Ramos (cell line): ENCODE data around the gene CDK17.

ENCODE experiments used
- in situ Hi-C: fragments of 300-500 bp; cut with MboI; formaldehyde crosslinking; loops from one replicate; pipeline ENCODE4 v1.14.3; 2022; ENCODE audit warnings: low sequenced_read_pairs; ENCODE audit not compliant: unreplicated experiment

The CDK17 gene

DNA sequence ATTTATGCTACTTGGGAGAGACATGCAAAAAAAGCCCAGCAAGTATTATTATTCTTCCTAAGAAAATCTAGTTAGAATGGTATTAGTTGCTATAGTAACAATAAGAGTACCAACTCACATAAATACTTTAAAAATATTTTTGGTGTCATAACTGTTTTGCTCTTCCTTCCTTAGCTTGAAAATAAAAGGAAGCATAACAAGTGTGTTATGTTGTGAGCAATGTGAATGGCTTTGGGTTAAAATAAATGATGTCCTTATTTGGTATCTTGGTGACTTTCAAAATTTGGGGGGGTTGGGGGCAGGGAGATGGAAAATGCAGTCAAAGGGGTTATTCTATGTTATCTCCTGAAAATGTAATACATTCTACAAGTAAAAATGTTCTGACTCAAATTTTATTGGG lies 115.1 kb downstream of the CDK17 start:
- in situ Hi-C loops, result no loop called here

DNA sequence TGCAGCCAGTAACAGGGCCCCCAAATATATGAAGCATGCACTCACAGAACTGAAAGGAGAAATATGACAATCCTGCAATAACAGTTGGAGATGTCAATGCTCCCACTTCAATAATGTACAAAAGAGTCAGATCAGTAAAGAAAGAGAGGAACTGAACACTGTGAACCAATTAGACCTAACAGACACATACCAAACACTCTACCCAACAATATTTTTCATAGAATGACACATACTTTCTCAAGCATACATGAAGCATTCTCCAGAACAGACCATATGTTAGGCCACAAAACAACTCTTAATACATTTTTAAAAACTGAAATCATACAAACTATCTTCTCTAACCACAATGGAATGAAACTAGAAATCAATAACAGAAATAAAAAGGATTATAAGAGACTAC lies 125.9 kb downstream of the CDK17 start:
- in situ Hi-C loops, result no loop called here

DNA sequence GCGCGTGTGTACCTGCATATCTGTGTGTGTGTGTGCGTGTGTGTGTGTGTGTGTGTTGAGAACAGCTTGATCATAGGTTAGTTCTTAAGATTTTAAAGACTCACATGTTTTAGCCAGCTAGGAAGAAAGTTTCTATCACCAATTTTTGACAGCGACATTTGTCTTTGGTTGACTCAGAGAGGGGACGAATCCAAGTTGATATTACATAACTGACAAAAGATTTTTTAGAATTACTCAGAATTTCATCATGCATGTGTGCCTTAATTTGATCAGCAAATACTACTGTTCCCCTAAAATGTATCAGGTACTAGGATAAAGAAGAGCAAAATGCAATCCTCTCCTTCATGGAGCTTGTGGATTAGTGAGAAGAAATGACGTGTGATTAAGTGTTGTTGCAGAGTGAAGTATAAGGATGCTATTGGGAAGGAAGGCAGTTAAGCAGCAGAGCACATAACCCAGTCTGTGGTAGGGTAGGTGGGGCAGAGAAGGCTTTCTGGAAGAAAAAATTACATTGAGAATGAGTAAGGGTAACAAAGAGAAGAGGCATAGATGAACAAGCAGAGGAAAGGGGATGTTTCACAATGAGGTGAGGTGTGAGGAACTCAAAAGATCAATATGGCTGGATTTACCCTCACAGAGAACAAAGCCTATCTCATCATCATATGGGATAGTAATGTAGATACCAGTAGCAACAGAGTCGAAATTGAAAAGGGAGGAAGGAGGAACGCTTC lies 128.6 kb downstream of the CDK17 start:
- in situ Hi-C loops, result no loop called here

DNA sequence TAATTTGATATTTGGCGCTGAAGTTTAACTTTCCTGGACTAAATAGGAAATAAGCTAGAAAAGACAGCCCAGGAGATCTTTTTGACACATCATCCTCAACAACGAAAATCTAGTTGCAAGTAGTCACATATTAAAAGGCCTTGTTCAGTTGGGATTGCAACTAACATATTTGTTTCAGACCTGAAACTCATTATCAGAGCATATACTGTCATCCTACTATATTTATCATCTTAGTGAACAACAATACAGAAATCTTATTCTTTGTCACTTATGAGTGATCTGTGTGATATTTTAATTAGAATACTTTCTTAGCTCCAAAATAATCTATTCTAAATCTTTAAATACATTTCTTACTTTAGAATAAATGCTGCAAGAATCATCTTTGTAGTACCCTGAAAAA lies 134.0 kb downstream of the CDK17 start:
- in situ Hi-C loops, result no loop called here

DNA sequence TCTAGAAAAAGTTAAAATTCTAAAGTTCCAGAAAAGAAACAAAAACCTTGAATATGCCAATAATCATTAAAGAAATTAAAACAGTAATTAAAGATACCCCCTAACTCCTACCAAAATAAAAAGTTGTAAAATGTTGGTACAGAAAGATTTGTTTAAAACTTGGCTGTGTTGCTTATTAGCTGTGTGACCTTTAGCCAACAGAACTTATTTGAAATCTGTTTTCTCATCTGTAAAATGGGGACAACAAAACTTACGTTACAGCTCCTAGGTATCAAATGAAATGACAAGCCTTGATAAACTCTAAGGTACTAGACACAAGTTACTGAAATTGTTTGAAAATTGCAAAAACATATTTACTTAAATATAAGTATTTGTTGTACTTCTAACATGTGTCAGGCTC lies 134.4 kb downstream of the CDK17 start:
- in situ Hi-C loops, result no loop called here

DNA sequence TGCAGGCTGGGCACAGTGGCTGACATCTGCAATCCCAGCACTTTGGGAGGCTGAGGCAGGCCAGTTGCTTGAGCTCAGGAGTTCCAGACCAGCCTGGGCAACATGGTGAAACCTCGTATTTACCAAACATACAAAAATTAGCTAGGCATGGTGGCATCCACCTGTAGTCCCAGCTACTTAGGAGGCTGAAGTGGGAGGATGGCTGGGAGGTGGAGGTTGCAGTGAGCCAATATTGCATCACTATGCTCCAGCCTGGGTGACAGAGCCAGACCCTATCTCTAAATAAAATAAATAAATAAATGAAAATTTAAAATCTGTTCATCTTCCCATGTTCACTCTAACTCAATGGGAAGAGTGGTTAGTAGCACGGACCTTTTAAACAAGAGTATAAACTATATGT lies 134.8 kb downstream of the CDK17 start:
- in situ Hi-C loops, result no loop called here

DNA sequence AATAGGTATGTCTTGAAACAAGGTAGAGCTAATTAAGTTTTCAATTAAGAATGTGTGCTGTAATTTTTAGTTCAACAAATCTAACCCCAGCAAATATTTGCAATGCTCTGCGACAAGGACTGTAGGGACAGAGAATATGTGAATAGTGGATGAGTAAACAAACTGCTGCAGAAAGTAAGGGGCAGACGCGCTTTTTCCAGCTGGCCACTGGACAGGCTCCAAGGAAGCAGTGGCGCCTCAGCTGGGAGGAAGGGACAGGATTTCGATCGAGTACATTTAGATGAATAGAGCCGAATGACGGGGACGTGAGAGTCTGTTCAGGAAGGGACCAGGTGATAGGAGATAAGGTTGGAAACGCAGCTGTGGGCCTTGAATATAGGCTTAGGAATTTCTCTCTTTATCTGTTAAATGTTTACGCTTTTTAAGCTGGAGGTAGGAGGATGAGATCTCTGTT lies 136.8 kb downstream of the CDK17 start:
- in situ Hi-C loops, result no loop called here

DNA sequence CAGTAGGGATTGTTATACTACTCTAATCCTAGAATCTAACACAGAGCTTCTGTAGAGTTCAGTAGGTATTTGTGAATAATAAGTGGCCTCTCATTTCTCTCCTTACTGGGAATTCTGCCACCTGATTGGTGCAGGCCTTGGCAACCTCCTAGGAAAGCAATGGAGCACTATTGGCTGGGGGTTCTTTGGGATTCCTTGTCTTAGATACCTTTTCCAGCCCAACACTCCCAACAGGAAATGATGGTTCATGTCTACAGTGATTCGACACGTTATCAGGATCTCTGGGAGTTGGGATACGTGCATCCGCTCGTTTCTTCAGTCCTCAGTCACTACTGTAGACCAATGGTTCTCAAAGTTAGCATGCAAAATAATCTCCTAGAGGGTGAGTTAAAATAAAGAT lies 138.7 kb downstream of the CDK17 start:
- in situ Hi-C loops, result no loop called here

DNA sequence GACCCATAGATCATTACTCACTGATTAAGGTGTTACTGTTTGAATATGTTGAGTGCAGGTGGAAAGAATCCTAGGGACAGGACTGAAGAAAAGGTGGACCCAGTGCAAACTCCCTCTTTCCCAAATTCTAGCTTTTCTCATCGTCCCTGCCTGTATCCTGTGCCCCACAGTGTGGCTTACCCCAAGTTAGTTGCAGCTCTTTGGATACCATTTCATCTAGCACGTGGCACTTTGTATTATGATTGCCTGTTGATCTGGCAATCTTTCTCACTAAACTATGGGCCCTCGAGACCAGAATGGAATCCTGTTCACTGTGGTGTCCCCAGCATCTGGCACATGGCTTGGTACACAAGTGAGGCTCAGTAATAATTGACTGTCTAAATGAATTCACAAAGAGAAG lies 139.6 kb downstream of the CDK17 start:
- in situ Hi-C loops, result no loop called here

DNA sequence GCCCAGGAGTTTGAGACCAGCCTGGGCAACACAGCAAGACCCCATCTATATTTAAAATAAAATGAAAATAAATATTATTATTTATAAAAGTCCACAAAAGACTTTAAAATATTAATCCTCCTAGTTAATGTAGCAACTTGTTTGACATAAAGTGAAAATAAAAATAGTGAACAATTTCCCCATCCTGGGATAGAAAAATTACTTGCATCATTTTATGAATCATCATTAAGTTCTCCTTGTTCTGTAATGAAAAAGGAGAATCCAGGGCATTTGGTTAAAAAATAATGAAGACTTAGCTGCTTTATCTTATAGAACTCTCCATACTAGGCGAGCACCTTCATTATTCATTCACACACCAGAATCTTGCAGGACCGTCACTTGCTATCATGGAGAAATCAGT lies 140.0 kb downstream of the CDK17 start:
- in situ Hi-C loops, result no loop called here

DNA sequence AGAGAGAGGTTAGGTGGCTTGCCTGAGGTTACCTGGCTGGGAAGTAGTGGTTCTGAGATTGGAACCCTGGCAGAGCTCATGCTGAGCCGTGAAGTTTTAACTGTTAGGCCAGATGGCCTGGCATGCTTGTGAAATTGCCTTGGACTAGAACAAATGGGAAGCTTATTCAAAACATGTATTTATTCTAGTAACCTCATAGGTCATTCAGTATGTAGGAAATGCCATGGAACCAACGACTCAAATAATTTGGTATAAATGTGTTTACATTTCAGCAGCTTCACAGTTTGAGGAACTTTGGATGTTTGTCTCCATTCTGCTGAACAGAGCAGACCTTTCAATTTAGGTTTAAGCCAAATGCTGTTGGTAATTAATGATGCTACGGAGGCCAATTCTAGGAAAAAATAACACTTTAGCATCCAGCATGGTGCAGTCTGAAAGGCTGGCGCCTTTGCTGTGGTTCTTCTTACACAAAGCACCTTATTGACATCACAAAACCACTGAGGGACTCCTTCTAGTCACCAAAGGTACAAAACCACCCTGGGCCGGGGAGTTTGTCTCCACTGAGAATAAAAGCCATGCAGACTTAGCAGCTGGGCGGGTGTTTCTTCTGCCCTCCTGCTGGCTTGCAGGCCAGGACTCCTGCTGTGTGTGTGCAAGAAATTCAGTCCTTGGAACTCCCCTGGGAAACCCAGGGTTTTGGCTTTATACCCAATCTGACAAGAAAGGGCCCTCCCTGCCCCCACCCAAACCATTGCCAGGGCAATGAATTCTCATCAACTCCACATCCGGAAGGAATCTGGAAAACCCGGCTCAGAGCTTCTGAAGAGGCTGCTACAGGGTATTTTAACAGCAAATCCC lies 141.9 kb downstream of the CDK17 start:
- in situ Hi-C loops, result no loop called here

DNA sequence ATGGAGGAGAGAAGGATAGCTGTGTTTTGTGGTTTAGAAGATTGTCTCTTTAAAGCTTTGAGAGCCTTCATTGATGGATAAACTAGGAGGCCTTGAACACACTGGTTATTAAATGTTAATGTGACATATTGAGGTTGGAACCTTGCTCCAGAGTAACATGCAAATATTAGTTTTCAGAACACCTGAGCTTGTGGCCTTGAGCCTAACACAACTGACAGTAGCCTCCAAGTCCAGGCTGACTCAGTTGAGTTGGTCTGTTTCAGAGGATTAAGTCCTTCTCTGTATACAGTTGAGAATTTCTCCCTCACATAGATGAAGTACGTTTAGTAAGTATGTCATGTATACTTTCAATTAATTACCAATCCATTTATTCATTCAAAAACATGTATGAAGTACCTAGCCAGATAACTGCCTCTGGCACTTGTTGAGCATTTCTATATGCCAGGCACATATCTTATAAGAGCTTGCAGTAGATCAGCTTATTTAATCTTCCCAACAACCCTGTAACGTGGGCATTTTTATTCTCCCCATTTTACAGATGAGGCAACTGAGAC lies 142.6 kb downstream of the CDK17 start:
- in situ Hi-C loops, result no loop called here

DNA sequence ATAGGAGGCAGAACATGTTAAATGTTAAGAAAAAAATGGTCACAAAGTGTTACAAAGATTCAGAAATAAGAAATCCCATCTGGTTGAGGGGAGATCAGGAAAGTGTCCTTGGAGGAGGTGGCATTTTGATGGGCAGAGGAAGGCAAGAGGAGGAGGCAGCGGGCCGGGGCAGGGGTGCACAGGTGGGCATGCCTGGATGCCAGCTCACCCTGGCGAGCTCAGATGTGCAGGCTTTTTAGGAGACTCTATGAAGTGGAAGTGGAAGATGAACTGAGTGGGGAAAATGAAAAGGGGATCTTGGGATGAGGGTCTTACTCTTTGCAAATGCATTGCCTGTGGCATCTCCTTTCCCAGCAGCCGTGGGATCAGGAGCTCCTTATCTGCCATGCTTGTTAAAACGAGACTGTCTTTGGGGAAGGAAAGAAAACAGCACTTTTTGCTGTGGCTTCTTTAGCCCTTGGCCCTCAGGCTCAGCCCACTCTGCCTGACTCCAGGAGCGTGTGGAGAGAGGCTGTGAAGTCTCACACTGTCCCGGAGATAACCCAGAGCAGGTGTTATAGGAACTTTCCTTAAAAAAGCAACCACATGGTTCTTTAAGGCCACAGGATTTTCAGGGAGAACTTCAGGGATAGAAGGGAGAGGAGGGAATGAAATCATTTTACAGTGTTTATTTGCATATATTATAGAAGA lies 143.4 kb downstream of the CDK17 start:
- in situ Hi-C loops, result no loop called here

DNA sequence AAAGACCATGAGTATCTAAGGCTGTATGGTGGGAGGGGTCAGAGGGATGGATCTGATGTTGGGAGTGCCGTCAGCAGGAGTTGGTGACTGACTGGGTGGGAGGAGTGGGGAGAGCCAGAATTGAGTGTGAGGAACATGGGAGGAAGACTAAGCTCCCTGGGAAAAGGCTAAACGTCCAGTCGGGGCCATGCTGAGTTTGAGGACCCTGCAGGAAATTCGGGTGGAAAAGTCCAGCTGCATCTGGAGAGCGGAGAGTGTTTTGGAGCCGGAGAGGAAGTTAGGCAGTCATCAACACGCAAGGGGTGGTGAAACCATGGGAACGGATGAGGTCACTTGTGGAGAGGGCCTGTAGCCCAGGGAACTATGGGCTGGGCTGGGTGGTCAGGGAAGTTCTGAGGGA lies 145.2 kb downstream of the CDK17 start:
- in situ Hi-C loops, result no loop called here

DNA sequence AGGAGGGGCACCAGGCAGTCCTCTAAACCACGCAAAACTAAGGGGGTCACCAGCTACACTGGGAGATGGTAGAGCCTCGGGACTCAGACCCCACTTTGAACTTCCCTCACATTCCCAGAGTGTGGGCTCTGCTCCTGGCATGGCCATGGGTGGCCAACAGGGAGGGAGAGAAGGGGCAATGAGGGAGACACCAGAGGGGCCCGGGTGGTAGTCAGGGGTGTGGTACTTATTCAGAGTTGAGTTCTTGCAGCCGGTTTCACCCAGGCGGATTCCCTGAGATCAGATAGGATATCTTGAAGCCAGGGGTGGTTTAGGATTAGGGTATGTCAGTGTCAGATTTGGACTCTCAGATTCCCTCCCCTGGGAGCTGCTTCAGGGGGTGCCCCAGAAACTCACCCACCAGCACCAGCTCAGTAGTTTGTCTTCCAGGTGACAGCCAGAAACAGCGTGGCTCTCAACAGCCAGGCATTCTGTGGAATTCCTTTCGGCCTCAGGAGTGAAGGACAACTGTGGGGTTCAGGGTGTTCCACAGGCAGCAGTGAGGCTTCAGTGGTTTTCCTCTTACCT lies 150.0 kb downstream of the CDK17 start:
- in situ Hi-C loops, result no loop called here

DNA sequence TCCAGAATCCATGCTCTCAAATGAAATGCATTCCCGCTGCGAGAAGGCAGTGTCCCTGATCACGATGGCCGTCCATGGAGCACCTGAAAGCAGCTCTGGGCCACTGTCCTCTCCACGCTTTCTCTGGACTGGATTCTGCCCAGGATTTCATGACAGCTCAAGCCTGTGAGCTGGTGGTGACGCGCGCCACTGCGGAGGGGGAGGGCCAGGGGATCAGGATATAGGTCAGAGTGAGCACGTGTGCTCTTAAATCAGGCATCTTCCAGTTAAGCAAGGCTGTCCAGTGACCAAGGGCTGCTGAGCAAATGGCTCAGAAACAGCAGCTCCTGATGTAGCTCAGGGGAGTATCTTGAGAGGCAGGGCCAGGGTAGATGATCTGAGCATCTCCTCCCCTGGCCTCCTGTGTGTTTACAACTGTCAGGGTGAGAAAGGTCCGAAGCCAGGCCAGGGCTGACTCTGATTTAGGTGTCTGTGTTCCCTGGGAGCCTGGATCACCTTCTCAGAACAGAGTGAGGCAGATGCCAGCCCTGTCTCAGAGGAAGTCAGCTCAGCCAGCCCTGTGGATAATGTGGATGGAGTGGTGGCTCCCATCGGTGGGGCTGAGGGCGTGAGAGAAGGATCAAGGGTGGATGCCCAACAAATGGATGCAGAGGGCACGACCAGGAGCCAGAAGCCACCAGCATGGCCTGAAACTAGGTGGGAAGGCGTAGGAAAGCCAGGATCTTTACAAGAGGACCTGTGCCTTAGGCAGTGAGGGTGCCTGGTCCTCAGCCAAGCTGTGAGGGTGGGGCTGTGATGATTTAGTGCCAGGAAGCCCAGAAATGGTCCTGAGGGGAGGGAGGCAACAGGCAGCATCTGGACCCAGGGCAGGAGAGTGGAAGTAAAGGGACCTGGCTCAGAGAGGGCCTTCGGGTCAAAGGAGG lies 150.8 kb downstream of the CDK17 start:
- in situ Hi-C loops, result no loop called here

DNA sequence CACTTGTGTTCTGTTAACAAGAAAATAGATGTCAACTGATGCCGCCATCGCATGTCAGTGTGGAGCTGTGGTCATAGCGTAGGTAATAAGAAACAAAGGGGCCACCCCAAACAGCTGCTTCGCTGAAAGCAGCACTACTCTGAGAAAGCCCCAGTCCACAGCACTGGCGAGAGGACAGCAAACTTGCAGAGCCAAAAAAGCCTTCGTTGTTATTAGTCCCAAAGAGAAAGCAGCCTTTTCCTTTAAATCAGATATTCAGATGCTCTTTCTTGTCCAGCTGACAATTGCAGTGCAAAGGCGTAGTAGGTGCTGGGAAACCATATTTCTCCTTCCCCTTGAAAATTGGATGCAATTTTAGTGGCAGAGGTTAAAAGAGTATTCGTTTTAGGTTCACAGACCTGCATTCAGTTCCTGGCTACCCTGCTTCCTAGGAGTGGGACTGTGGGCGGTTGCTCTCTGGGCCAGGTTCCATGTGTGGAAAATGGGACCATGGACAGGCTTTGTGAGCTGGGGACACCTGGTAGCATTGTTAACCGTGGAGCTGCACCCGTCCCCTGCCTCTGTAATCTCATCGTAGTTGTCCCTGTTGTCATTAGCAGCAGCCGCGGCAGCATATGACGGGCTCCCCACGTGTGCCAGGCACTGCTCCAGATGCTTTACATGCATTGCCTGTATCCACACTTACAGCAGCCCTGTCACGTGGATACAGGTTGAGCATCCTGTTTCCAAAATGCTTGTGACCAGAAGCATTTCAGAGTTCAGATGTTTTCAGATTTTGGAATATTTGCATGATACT lies 151.9 kb downstream of the CDK17 start:
- in situ Hi-C loops, result no loop called here

DNA sequence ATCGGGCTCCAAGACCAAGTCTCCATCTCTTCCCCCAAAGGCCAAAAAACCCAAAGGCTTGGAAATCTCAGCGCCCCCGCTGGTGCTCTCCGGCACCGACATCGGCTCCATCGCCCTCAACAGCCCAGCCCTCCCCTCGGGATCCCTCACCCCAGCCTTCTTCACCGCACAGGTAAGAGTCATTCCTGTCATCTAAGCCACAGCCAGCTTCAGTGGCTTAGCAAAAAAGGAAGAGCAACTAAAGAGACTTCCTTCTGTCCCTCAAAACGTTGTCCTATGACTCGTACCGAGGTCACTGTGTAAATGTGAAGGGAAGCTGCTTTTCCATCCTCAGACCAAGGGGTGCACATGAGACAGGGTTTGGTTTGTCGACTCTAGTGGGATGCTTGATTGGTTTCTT lies 152.7 kb downstream of the CDK17 start:
- in situ Hi-C loops, result no loop called here
